H1 (cell line): ENCODE measurements around the gene PASK.

ENCODE experiments used
- BRCA1 ChIP-seq: IDR thresholded peaks from 2 replicates; pipeline ENCODE4 v1.6.1; 2012; ENCODE audit warnings: low read depth, low read length, improper control_type of control experiment
- CBX5 ChIP-seq: fragments of 300-800, 300-1000 bp; sonication (generic); IDR thresholded peaks from 2 replicates; pipeline ENCODE4 v1.7.1; 2016; ENCODE audit warnings: antibody characterized with exemption, low read length, low read depth
- EP300 ChIP-seq, 2 experiments: IDR thresholded peaks; 1 replicate in 1 of 2; 2 replicates in 1 of 2; pipeline ENCODE4 v1.6.1; 2011 to 2012; ENCODE audit warnings: low read depth in 2 of 2, low read length in 2 of 2, mild to moderate bottlenecking in 2 of 2, borderline replicate concordance in 1 of 2, inconsistent platforms in 1 of 2, moderate library complexity in 1 of 2
- EZH2 ChIP-seq: fragments of 200-600 bp; sonication (generic); IDR thresholded peaks from 2 replicates; pipeline ENCODE4 v1.7.1; 2012; ENCODE audit warnings: low read depth, mild to moderate bottlenecking, moderate library complexity, low read length, inconsistent platforms; ENCODE audit not compliant: severe bottlenecking
- JUND ChIP-seq: IDR thresholded peaks from 2 replicates; pipeline ENCODE4 v1.6.1; 2011; ENCODE audit warnings: mild to moderate bottlenecking, improper control_type of control experiment, low read length
- KDM1A ChIP-seq: fragments of 200-600, 300-600 bp; sonication (generic); IDR thresholded peaks from 2 replicates; pipeline ENCODE4 v1.7.1; 2016; ENCODE audit warnings: mild to moderate bottlenecking, low read length, borderline replicate concordance
- RBBP5 ChIP-seq: IDR thresholded peaks from 2 replicates; pipeline ENCODE4 v1.7.1; 2012; ENCODE audit warnings: low read depth, mild to moderate bottlenecking, inconsistent platforms, low read length, moderate library complexity, borderline replicate concordance
- RFX5 ChIP-seq: IDR thresholded peaks from 2 replicates; pipeline ENCODE4 v1.6.1; 2011; ENCODE audit warnings: low read depth, low read length, improper control_type of control experiment, borderline replicate concordance
- RXRA ChIP-seq: IDR thresholded peaks from 2 replicates; pipeline ENCODE4 v1.6.1; 2011; ENCODE audit warnings: low read depth, mild to moderate bottlenecking, low read length, moderate library complexity; ENCODE audit not compliant: insufficient read depth
- TAF1 ChIP-seq: IDR thresholded peaks from 2 replicates; pipeline ENCODE4 v1.6.1; 2011; ENCODE audit warnings: mild to moderate bottlenecking, low read depth, low read length
- YY1 ChIP-seq: IDR thresholded peaks from 2 replicates; pipeline ENCODE4 v1.6.1; 2011; ENCODE audit warnings: low read depth, mild to moderate bottlenecking, low read length
- TF ChIP-seq, protein P1 (sequence below), 3 experiments: IDR thresholded peaks; 1 replicate in 2 of 3; 2 replicates in 1 of 3; pipeline versions ENCODE4 v1.5.1 to v1.6.1; 2011; ENCODE audit warnings: low read length in 3 of 3, mild to moderate bottlenecking in 3 of 3, inconsistent platforms in 2 of 3, low read depth in 1 of 3, moderate library complexity in 1 of 3; ENCODE audit not compliant: insufficient read depth in 1 of 3; ENCODE audit errors: control extremely low read depth in 1 of 3

DNA sequence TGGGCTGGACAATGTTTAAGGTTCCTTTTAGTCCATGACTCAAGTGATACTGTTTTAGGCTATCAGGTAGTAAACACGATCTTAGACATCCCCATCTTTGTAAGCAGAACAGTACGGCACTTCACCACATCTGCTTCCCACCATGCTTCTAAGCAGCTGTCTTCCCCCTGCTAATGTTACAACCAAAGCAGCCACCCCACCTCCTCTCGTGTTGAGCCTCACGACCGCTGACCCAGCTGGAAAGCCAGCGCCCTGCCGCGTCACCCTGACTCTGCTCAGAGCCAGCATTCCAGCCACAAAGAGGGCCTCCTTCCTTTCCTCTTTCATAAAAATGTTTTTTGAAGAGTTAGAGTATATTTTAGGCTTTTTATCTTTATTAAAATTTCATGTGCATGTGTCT is 56.6 kb downstream of the PASK start:
- TF ChIP-seq EZH2 (no peak), RFX5 (no peak), TAF1 (no peak), KDM1A (no peak), EP300 (IDR thresholded peaks at IDR 0.05; ENCODE audit: borderline replicate concordance in 1 of 2, low read depth in 2 of 2, low read length in 2 of 2) (no peak), JUND (no peak), RXRA (no peak), CBX5 (no peak), BRCA1 (no peak), YY1 (no peak), RBBP5 (no peak)
- TF ChIP-seq, protein P1, sequence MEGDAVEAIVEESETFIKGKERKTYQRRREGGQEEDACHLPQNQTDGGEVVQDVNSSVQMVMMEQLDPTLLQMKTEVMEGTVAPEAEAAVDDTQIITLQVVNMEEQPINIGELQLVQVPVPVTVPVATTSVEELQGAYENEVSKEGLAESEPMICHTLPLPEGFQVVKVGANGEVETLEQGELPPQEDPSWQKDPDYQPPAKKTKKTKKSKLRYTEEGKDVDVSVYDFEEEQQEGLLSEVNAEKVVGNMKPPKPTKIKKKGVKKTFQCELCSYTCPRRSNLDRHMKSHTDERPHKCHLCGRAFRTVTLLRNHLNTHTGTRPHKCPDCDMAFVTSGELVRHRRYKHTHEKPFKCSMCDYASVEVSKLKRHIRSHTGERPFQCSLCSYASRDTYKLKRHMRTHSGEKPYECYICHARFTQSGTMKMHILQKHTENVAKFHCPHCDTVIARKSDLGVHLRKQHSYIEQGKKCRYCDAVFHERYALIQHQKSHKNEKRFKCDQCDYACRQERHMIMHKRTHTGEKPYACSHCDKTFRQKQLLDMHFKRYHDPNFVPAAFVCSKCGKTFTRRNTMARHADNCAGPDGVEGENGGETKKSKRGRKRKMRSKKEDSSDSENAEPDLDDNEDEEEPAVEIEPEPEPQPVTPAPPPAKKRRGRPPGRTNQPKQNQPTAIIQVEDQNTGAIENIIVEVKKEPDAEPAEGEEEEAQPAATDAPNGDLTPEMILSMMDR (IDR thresholded peaks at IDR 0.05; ENCODE audit: control extremely low read depth in 1 of 3, insufficient read depth in 1 of 3, low read depth in 1 of 3, low read length in 3 of 3), result no peak
